ENCODE data around the gene ITGA7.

GRCh38 chr12:55654511-55655214 lies 53.0 kb downstream of the ITGA7 start:
- TF ChIP-seq CTCF (IDR thresholded peaks at IDR 0.05): no peak
- no peak for TF ChIP-seq POLR2A (IDR thresholded peaks at IDR 0.05)
- TF ChIP-seq EP300 (IDR thresholded peaks at IDR 0.05): no peak

All from ovary (tissue), 3 donors.